ENCODE data around the gene BCR. TPM values are rescaled to one million over a fixed set of nuclear protein-coding genes. Genes with fewer than 3 reads are reported as not detected.

Gene BCR
- total RNA-seq, 1 donor from 2014 or later, result 90.0 TPM

DNA sequence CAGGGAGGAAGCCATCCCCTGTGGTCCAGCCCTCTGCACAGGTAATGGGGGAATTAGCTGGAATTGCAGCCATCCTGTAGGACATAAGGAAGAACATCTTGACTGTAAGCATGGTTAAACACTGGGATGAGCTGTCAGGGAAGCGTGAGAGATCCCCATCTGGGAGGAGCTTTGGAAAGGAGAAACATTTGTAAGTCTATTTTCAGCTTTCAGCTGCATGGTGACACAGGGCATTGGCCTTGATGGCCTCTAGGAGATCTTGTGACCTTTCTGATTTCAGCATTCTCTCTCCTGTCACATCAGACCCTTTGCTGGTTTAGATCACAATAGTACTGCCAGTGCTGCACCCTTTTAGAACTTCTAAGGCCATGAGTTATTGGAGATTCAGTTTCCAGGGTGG is 47.1 kb downstream of the BCR start:
- no peak for DNase-seq (ENCODE audit: extremely low read depth, low read depth, low spot score)

DNA sequence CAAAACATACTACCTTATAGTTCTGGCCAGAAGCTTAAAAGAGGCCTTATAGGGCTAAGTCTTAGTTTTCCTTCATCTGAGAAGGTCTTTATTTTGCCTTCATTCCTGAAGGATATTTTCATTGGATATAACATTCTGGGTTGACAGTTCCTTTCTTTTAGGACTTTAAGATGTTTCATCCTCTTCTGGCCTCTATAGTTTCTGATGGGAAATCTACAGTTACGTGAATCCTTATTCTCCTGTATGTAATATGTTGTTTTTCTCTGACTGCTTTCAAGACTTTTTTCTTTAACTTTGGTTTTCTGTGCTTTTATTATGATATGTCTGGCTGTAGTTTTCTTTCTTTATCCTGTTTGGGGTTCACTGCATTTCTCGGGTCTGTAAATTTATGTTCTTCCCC is 48.2 kb downstream of the BCR start:
- no peak for DNase-seq (ENCODE audit: extremely low read depth, low read depth, low spot score)

DNA sequence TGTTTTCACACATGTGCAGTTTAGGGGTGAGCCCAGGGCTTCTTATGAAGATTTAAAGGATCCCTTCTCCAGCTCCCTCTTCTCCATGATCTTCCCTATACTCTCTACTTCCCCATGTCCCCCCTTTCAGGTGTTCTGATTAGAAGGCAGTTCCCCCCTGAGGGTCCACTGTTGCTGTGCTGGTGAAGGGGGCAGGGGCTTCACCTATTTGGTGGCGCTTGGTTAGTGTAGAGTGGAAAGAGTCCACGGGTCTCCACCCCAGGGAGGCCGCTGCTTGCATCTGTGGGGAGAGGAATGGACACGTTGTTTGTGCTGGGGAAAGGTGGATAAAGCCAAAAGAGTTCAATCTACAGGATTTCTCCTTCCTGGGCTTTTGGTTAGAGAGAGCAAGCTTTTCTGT is 49.3 kb downstream of the BCR start:
- DNase-seq (ENCODE audit: extremely low read depth, low read depth, low spot score), result no peak

DNA sequence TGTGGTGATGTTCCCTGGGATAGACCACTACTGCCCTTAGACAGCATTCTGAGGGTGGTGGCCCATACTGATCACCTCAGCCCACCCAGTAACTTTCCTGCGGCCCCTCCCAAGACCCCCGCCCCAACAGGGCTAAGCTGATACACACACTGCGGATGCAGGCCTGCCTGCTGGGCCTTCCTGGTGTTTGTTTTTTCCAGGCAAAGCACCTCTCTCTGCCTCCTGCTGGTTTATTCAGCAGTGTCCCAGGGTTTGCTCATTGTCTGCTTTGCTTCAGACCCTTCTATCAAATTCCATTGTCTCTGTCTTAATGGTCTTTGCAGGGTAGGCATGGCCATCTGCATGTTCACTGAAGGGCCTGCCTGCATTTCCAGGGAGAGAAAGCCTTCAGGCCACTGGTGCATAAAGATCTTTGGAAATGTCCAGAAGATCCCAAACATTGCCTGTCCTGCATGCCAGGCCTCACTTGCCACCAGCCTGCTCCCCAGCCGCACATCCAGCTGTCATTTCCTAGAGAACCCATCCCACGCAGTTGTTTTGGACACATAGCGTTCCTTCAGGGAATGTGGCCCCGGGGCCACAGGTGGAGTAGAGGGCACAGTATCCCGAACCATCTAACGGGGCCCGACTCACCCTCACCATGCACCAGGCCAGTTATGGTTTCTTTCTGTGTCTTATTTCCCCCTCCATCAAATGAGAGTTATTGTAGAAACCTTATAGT is 50.2 kb downstream of the BCR start:
- DNase-seq (ENCODE audit: extremely low read depth, low read depth, low spot score), result no peak

DNA sequence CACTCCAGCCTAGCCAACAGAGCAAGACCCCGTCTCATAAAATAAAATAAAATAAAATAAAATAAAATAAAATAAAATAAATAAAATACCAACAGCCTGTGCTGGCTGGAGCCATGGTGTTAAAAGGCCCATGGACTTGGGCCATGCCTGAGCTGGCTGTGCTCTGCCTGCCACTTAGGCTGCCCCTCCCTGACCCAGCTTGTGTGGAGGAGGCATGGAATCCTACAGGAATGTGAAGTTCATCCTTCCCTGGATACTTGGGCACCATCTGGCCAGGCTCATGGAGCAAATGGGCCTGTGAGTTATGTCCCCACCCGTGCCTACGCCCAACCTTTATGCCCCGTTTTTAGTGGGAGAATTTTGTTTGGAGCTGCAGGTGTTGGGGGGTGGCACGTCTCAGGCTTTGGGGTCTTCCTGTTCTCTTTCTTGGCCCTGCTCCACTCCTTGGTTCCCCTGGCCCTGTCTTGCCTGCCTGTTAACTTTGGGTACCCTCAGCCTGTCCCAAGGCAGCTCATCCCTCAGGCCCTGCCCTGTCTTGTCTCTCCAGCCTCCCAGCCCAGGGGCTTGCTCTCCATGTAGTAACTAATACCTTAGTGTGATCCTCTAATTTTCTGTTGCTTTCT is 51.3 kb downstream of the BCR start:
- no peak for DNase-seq (ENCODE audit: extremely low read depth, low read depth, low spot score)

- no peak for DNase-seq (ENCODE audit: extremely low read depth, low read depth, low spot score)
Observed at GRCh38 chr22:23232094-23232905, 52.0 kb downstream of the BCR start.

DNA sequence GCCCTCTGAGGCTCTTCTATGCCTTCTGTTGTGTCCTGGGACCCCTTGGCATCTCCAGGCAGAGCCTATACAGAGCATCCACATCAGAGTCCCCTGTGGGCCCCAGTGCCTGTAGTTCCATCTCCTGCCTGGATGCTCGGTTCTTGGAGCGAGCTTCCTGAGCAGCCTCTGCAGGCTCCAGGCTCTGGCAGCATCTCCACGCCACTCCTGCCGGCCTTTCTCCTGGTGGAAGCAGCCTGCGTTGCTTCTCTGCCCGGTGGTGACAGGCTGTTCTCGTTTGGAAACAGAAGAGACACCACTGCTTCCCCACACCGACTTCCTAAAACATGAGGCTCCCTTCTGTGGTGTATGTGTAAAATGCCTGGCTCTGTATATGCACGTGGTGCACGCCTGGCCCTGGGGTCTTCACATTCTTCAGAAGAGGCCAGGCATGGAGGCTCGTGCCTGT is 52.8 kb downstream of the BCR start:
- no peak for DNase-seq (ENCODE audit: extremely low read depth, low read depth, low spot score)

DNA sequence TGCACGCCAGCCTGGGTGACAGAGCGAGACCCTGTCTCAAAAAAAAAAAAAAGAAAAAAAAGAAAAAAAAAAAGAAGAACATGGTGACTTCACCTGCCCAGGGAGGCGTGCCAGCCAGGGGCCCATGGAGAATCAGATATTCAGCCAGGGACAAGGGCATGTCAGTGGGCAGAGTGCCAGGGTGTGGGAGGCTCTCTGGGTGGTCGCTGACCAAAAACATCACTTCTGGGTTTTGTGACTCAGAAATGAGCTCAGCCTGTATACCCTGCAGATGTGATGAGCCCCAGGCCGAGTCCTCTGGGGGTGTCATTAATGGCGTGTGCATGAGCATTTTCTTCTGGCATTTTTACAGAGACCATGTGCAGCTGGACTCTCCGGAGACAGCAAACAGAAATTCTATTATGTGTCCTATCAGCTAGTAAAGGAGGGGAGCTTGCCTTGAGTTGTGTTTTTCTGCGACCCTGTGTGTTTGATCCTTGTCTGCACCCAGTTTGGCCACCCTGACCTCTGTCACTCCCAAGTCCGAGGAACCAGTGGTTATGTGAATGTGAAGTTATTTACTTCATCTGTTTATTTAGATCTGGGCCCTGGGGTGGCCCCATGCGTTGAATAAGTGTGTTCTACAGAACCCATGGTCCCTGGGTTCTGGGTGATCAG is 53.6 kb downstream of the BCR start:
- no peak for DNase-seq (ENCODE audit: extremely low read depth, low read depth, low spot score)

GRCh38 chr22:23234409-23235161 is 54.3 kb downstream of the BCR start:
- no peak for DNase-seq (ENCODE audit: extremely low read depth, low read depth, low spot score)

DNA sequence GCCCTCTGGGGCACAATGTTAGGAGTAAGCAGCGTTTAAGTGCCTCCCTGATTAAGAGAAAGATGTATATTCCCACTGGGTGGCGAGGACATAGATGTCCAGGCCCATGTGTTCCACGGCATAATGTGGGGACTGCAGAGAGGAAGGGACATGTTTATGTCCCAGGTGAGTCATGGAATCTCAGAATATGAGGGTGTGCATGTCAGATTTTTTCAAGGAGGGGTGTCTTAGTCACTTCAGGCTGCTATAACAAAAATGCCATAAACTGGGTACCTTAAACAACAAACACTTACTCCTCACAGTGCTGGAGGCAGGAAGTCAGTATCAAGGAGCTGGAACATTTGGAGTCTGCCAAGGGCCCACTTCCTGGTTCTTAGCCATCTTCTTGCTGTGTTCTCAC is 55.1 kb downstream of the BCR start:
- DNase-seq (ENCODE audit: extremely low read depth, low read depth, low spot score), result no peak

GRCh38 chr22:23236026-23236425 is 55.7 kb downstream of the BCR start:
- no peak for DNase-seq (ENCODE audit: extremely low read depth, low read depth, low spot score)

GRCh38 chr22:23236440-23237184 is 56.3 kb downstream of the BCR start:
- DNase-seq (ENCODE audit: extremely low read depth, low read depth, low spot score), result no peak

- no peak for DNase-seq (ENCODE audit: extremely low read depth, low read depth, low spot score)
Observed at GRCh38 chr22:23237201-23237798, 57.0 kb downstream of the BCR start.

- no peak for DNase-seq (ENCODE audit: extremely low read depth, low read depth, low spot score)
Observed at GRCh38 chr22:23237841-23238240, 57.5 kb downstream of the BCR start.

DNA sequence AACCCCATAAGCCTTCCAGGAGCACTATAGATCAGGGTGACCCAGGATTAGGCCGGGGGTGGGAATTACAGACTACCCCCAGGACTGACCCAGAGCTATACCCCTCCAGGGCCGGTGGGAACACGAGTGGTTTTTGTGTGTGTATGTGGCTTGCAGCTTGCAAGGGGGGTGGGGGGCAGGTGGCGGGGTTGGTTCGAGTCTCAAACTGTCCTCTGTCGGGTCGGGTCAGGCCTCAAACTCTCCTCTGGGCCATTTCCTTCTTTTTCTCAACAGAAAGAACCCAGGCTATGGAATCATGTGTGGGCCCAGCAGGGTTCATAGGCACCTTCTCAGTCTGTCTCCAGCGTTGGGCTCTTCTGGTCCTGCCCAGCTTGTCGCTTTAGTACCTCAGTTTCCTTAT is 58.4 kb downstream of the BCR start:
- no peak for DNase-seq (ENCODE audit: extremely low read depth, low read depth, low spot score)

GRCh38 chr22:23239429-23239828 is 59.1 kb downstream of the BCR start:
- no peak for DNase-seq (ENCODE audit: extremely low read depth, low read depth, low spot score)

DNA sequence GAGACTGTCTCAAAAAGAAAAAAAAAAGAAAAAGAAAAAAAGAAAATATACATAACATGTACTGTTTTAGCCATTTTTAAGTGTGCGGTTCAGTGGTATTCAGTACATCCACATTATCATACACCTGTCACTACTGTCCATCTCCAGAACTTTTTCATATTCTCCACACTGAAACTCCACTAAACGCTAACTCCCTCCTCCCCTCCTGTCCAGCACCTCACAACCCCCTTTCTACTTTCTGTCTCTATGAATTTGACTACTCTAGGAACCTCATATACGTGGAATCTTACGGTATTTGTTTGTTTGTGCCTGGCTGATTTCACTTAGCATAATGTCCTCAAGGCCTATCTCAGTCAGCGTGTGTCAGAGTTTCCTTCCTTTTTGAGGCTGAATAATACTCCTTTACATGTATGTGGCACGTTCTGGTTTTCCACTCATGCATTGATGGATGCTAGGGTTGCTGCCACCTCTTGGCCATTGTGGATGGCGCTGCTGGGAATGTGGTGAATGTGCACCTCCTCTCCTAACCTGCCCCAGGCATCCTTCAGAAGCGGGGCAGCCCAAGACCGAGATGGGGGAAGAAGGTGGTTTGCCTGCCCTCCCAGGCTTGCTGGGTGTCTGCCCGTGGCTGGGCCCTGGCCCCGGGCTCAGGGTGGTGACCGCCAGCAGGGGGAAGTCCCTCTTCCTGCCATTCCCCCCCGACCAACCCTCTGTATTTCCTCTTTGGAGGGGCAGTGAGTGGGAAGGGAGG is 60.5 kb downstream of the BCR start:
- no peak for DNase-seq (ENCODE audit: extremely low read depth, low read depth, low spot score)

DNA sequence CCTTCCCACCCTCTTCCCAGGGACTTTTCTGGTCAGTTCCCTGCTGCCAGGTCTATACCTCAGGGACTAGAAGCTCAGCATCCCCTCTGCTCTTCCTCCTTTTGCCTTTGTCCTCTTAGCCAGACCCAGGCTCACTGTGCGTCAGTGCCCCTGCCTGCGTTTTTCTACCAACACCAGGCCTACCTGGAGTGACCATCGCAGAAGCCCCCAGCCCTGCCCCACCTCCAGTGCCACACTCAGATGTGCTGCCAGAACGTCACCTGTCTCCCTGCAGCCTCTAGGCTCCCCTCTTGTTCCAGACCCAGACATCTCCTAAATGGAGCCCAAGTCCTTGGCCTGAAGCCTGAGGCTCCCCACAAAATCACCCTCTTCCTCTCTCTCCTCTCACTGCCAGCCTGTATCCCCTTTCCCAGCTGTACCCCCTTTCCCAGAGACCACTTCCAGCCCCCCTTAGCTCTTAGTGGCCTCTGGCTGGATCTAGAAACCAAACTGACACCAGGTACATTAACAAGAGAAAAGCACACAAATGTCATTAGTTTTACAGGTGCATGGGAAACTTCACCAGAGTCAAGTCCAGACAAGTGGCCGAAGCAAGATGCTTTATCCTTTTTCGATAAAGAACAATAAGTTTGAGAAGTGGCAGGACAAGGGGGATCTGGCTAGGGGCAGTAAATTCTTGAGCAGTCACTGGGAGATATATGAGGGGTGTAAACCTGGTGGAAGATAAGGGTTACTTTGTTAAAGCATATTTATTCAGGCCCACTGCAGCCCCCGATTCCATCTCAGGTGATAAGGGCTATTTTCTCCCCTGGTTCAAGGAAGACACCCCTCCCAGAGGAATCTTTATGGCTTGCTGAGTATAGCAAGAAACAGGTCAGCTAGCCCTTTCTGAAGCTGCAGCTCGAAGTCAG is 61.5 kb downstream of the BCR start:
- DNase-seq (ENCODE audit: extremely low read depth, low read depth, low spot score), result no peak

Measured in glomerular endothelial cell (primary cell).